Tibial nerve (tissue), 4 donors: ENCODE data around the gene MDN1. TPM values are rescaled to one million over a fixed set of nuclear protein-coding genes. Genes with fewer than 3 reads are reported as not detected.

Experiments
- DNase-seq, 2 donors: peaks; one replicate each; pipeline ENCODE4 v3.0.0-alpha.2; 2019; ENCODE audit warnings: low spot score in 2 of 2
- H3K27ac ChIP-seq, 4 donors: fragments of 200-600 bp; sonication (generic) in 3 of 4; one replicate each; pipeline ENCODE4 v1.5.1; 2017 to 2019; ENCODE audit warnings: mild to moderate bottlenecking in 1 of 4
- H3K27me3 ChIP-seq, 2 donors: fragments of 200-600 bp; sonication (generic) in 1 of 2; one replicate each; pipeline versions ENCODE4 v1.5.1 to v1.6.0; 2017 to 2019
- H3K36me3 ChIP-seq, 3 donors: fragments of 200-600 bp; sonication (generic); one replicate each; pipeline ENCODE4 v1.5.1; 2018 to 2019
- H3K4me1 ChIP-seq, 4 donors: fragments of 200-600 bp; sonication (generic) in 3 of 4; one replicate each; pipeline ENCODE4 v1.5.1; 2017 to 2019
- H3K4me3 ChIP-seq, 4 donors: fragments of 200-600 bp; sonication (generic) in 3 of 4; one replicate each; pipeline ENCODE4 v1.5.1; 2017 to 2019; ENCODE audit warnings: mild to moderate bottlenecking in 1 of 4, moderate library complexity in 1 of 4
- H3K9me3 ChIP-seq, 4 donors: fragments of 200-600 bp; sonication (generic) in 3 of 4; one replicate each; pipeline ENCODE4 v1.5.1; 2017 to 2019
- EP300 ChIP-seq, 2 donors: sonication (generic); formaldehyde crosslinking; IDR thresholded peaks; one replicate each; pipeline ENCODE4 v1.6.1; 2017; ENCODE audit warnings: antibody characterized with exemption in 2 of 2, mild to moderate bottlenecking in 1 of 2
- POLR2A ChIP-seq, 2 donors: fragments of 450-650 bp; IDR thresholded peaks; one replicate each; pipeline ENCODE4 v1.6.1; 2017; ENCODE audit warnings: antibody characterized with exemption in 2 of 2, mild to moderate bottlenecking in 2 of 2, moderate library complexity in 2 of 2
- WGBS, 2 donors: methylation state at CpG; one replicate each; pipeline ENCODE4 v1.1.5; 2018; 5-methylcytosine and 5-hydroxymethylcytosine counted together
- total RNA-seq, 4 donors: library from RNA; depleted of rRNA; stranded (reverse); fragments of >200 nt; gene quantifications; one replicate each; pipeline ENCODE4 v1.1.0, GENCODE V29; 2016
- TF ChIP-seq, protein P1 (sequence below), 5 experiments: fragments of 200-600 bp in 3 of 5; fragments of 450-650 bp in 2 of 5; sonication (generic) in 3 of 5; IDR thresholded peaks; one replicate each; pipeline ENCODE4 v1.5.1; 2016 to 2019; ENCODE audit warnings: antibody characterized with exemption in 5 of 5, mild to moderate bottlenecking in 3 of 5, moderate library complexity in 2 of 5

The MDN1 gene
- total RNA-seq, 4 donors from 2014 or later: 29.4 to 46.2 (median 39.8) TPM

DNA sequence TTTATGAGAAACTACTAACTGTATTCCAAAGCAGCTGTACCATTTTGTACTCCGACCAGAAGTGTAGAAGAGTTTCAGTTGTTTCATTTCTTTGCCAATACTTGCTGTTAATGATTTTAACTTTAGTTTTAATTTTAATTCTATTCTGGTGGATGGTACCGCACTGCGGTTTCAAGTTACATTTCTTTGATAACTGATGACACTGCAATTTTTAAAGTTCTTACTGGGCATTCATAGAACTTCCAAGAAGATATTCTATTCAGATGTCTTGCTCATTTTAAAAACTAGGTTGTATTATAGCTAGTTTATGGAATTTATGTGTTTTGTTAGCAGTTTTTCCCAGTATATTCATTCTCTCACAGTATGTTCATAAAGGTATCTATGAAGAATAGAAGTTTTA is 117.2 kb downstream of the MDN1 start:
- Histone ChIP-seq H3K27me3 (no peaks in the 10 kb centered on the region), H3K9me3 (no peaks in the 10 kb centered on the region), H3K4me3 (no peak overlapping the region), H3K36me3 (peaks cover 0 to 88% (median 0%) of the 10 kb centered on the region in 3 donors), H3K4me1 (no peaks in the 10 kb centered on the region), H3K27ac (no peak overlapping the region)
- TF ChIP-seq POLR2A (IDR thresholded peaks at IDR 0.05) (no peak), EP300 (IDR thresholded peaks at IDR 0.05) (no peak)
- TF ChIP-seq, protein P1, sequence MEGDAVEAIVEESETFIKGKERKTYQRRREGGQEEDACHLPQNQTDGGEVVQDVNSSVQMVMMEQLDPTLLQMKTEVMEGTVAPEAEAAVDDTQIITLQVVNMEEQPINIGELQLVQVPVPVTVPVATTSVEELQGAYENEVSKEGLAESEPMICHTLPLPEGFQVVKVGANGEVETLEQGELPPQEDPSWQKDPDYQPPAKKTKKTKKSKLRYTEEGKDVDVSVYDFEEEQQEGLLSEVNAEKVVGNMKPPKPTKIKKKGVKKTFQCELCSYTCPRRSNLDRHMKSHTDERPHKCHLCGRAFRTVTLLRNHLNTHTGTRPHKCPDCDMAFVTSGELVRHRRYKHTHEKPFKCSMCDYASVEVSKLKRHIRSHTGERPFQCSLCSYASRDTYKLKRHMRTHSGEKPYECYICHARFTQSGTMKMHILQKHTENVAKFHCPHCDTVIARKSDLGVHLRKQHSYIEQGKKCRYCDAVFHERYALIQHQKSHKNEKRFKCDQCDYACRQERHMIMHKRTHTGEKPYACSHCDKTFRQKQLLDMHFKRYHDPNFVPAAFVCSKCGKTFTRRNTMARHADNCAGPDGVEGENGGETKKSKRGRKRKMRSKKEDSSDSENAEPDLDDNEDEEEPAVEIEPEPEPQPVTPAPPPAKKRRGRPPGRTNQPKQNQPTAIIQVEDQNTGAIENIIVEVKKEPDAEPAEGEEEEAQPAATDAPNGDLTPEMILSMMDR (IDR thresholded peaks at IDR 0.05): no peak
- no peak for DNase-seq
- 94 to 96% methylated on average over 3 of the region's 3 CpGs for WGBS, 2 donors

DNA sequence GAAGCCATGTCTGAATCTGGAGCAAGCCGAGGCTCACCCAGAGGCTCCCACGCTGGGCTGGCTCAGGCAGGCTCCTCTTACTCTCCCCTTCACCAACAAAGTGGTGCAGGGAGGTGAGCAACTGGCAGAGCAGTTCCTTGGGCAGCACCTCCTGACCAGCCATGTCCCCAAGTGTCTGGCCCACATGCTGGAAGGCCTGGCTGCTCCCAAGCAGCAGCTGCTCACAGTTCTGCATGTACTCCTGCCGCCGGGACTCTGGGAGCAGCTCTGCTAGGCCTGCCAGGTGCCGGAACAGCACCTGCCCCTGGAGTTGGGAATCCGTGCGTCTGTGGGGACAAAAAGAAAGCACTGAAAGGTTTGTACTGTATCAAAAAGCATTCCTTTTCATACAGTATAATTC is 123.9 kb downstream of the MDN1 start:
- WGBS, 2 donors: 88 to 95% methylated on average over 7 of the region's 7 CpGs
- no peak for DNase-seq
- H3K27ac ChIP-seq: no peak overlapping the region
- no peaks in the 10 kb centered on the region for H3K9me3 ChIP-seq
- no peak overlapping the region for H3K4me3 ChIP-seq
- peaks cover 0 to 5% (median 2%) of the 10 kb centered on the region in 4 donors for H3K4me1 ChIP-seq
- TF ChIP-seq POLR2A (IDR thresholded peaks at IDR 0.05): no peak
- TF ChIP-seq, protein P1 (IDR thresholded peaks at IDR 0.05): no peak
- TF ChIP-seq EP300 (IDR thresholded peaks at IDR 0.05): no peak
- peaks cover 0 to 97% (median 31%) of the 10 kb centered on the region in 3 donors for H3K36me3 ChIP-seq
- H3K27me3 ChIP-seq: no peaks in the 10 kb centered on the region

DNA sequence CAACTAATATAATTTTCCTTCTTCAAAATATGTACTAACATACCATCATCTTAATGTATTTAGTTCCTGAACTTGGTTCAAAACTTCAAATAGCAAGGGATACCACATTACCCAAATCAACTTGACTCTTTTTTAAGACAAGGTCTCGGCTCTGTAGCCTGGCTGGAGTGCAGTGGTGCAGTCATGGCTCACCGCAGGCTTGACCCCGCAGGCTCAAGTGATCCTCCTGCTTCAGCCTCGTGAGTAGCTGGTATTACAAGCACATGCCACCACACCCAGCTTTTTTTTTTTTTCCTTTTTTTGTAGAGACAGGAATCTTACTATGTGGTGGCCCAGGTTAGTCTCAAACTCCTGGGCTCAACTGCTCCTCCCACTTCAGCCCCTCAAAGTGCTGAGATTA is 125.2 kb downstream of the MDN1 start:
- no peak overlapping the region for H3K27ac ChIP-seq
- H3K27me3 ChIP-seq: no peaks in the 10 kb centered on the region
- H3K4me1 ChIP-seq: peaks cover 0 to 11% (median 5%) of the 10 kb centered on the region in 4 donors
- no peaks in the 10 kb centered on the region for H3K9me3 ChIP-seq
- DNase-seq: no peak
- 89 to 92% methylated on average over 4 of the region's 4 CpGs for WGBS, 2 donors
- peaks cover 0 to 95% (median 31%) of the 10 kb centered on the region in 3 donors for H3K36me3 ChIP-seq
- no peak for TF ChIP-seq EP300 (IDR thresholded peaks at IDR 0.05)
- no peak for TF ChIP-seq POLR2A (IDR thresholded peaks at IDR 0.05)
- TF ChIP-seq, protein P1 (IDR thresholded peaks at IDR 0.05): no peak
- H3K4me3 ChIP-seq: no peak overlapping the region

DNA sequence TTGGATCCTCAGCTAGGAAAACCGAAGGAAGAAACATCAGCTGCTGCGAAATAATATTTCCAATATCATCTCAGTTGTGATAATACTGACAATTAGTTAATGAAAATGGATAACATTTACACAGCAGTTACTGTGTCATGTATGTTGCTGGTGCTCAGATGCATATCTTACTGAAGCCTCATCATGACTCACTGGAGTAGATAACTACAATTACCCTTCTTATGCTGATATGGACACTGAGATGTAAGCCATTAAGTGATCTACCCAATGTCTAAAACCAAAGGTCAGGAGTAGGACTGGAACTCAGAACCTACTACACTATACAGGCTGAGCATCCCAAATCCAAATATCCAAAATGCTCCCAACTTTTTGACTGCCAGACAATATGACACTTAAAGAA is 126.4 kb downstream of the MDN1 start:
- H3K27me3 ChIP-seq: no peaks in the 10 kb centered on the region
- H3K4me3 ChIP-seq: no peak overlapping the region
- H3K27ac ChIP-seq: no peak overlapping the region
- 94 to 96% methylated on average over 2 of the region's 2 CpGs for WGBS, 2 donors
- TF ChIP-seq POLR2A (IDR thresholded peaks at IDR 0.05) (no peak), EP300 (IDR thresholded peaks at IDR 0.05) (no peak)
- TF ChIP-seq, protein P1 (IDR thresholded peaks at IDR 0.05): no peak
- no peaks in the 10 kb centered on the region for H3K9me3 ChIP-seq
- H3K4me1 ChIP-seq: peaks cover 0 to 13% (median 6%) of the 10 kb centered on the region in 4 donors
- DNase-seq: no peak
- peaks cover 0 to 97% (median 31%) of the 10 kb centered on the region in 3 donors for H3K36me3 ChIP-seq

GRCh38 chr6:89692256-89692655 is 127.3 kb downstream of the MDN1 start:
- no peaks in the 10 kb centered on the region for H3K9me3 ChIP-seq
- TF ChIP-seq POLR2A (IDR thresholded peaks at IDR 0.05): no peak
- TF ChIP-seq, protein P1 (IDR thresholded peaks at IDR 0.05): no peak
- TF ChIP-seq EP300 (IDR thresholded peaks at IDR 0.05): no peak
- no peak overlapping the region for H3K27ac ChIP-seq
- H3K4me1 ChIP-seq: peaks cover 0 to 13% (median 6%) of the 10 kb centered on the region in 4 donors
- H3K36me3 ChIP-seq: peaks cover 0 to 97% (median 31%) of the 10 kb centered on the region in 3 donors
- 86 to 87% methylated on average over 9 of the region's 9 CpGs for WGBS, 2 donors
- H3K27me3 ChIP-seq: no peaks in the 10 kb centered on the region
- no peak overlapping the region for H3K4me3 ChIP-seq
- DNase-seq: no peak
